HepG2 (cell line): ENCODE results near the gene DOK5. TPM values are rescaled to one million over a fixed set of nuclear protein-coding genes. Genes with fewer than 3 reads are reported as not detected.

ENCODE experiments used
- ATAC-seq: fragments of 200-7000 bp; cut with Tn5 transposase; 3 replicates; pipeline ENCODE4 v1.9.1; 2020; ENCODE audit warnings: mild to moderate bottlenecking, moderate library complexity
- BruUV-seq: library from RNA; stranded (reverse); fragments of 400-500 nt; replicated peaks from 2 replicates; lab custom pipeline; 2021; lab: Mats Ljungman, UMichigan
- CTCF ChIA-PET: fragments of 300-600 bp; formaldehyde crosslinking; extraction: SDS; loops from one replicate; lab custom pipeline; 2021; ENCODE audit warnings: low total read pairs, inconsistent platforms, low intra/inter-chr PET ratio; lab: Yijun Ruan, JAX
- POLR2A ChIA-PET: fragments of 350-600 bp; sonication (Branson Sonifier 250); formaldehyde crosslinking; loops from one replicate; lab custom pipeline; 2020; ENCODE audit warnings: antibody characterized with exemption, inconsistent platforms; lab: Yijun Ruan, JAX
- DNase-seq: peaks from one replicate; pipeline ENCODE4 v3.0.0-alpha.2; 2015; ENCODE audit warnings: low spot score
- FAIRE-seq: peaks from 3 replicates; lab custom pipeline; 2011; peaks lifted over from hg19 to GRCh38; lab: Jason Lieb, UNC
- H2AFZ ChIP-seq: one replicate; pipeline ENCODE4 v1.6.1; 2011; ENCODE audit warnings: low read length, inconsistent platforms
- H3K27ac ChIP-seq: fragments of 300-600 bp; 3 replicates; pipeline ENCODE4 v1.8.0; 2011; ENCODE audit warnings: mixed run types, mild to moderate bottlenecking, mixed read lengths, low read length, inconsistent platforms; ENCODE audit not compliant: insufficient read depth; ENCODE audit errors: extremely low read length
- H3K27me3 ChIP-seq, 2 experiments: fragments of 200-600 bp in 1 of 2; 2 replicates in 1 of 2; 3 replicates in 1 of 2; pipeline versions ENCODE4 v1.6.0 to v1.8.0; 2011; ENCODE audit warnings: low read length in 2 of 2, mild to moderate bottlenecking in 2 of 2, moderate library complexity in 2 of 2, inconsistent platforms in 1 of 2; ENCODE audit not compliant: insufficient read depth in 2 of 2, control insufficient read depth in 1 of 2
- H3K36me3 ChIP-seq, 2 experiments: fragments of 200-600 bp in 1 of 2; replicated peaks in 1 of 2; 2 replicates in 1 of 2; 3 replicates in 1 of 2; pipeline versions ENCODE4 v1.5.1 to v1.8.0; 2011; ENCODE audit warnings: low read length in 2 of 2, inconsistent platforms in 1 of 2; ENCODE audit not compliant: insufficient read depth in 2 of 2, control insufficient read depth in 1 of 2
- H3K4me1 ChIP-seq: 2 replicates; pipeline ENCODE4 v1.5.1; 2012; ENCODE audit warnings: low read length, inconsistent platforms; ENCODE audit not compliant: insufficient read depth
- H3K4me2 ChIP-seq: 2 replicates; pipeline ENCODE4 v1.6.0; 2011; ENCODE audit warnings: low read depth, low read length, inconsistent platforms
- H3K4me3 ChIP-seq, 3 experiments: fragments of 200-600 bp in 1 of 3; sonication (generic), shearing (Covaris generic) in 1 of 3; replicated peaks in 1 of 3; 2 replicates each; pipeline ENCODE4 v1.5.1; 2011 to 2016; ENCODE audit warnings: low read length in 3 of 3, inconsistent platforms in 2 of 3, low read depth in 2 of 3, mild to moderate bottlenecking in 2 of 3, control low read depth in 1 of 3, mixed read lengths in 1 of 3; ENCODE audit not compliant: insufficient read depth in 1 of 3
- H3K79me2 ChIP-seq: one replicate; pipeline ENCODE4 v1.6.1; 2011; ENCODE audit warnings: low read length, inconsistent platforms; ENCODE audit not compliant: insufficient read depth
- H3K9ac ChIP-seq: 2 replicates; pipeline ENCODE4 v1.6.0; 2011; ENCODE audit warnings: mild to moderate bottlenecking, low read depth, low read length, inconsistent platforms; ENCODE audit not compliant: insufficient read depth
- H3K9me3 ChIP-seq: 2 replicates; pipeline ENCODE4 v1.5.1; 2012; ENCODE audit warnings: mild to moderate bottlenecking, low read length
- H4K20me1 ChIP-seq: 2 replicates; pipeline ENCODE4 v1.6.0; 2011; ENCODE audit warnings: inconsistent platforms, mild to moderate bottlenecking, low read length, moderate library complexity; ENCODE audit not compliant: insufficient read depth
- AGO2 ChIP-seq: fragments of 200-400 bp; formaldehyde crosslinking; optimal IDR thresholded peaks from 2 replicates; pipeline ENCODE3; 2017; ENCODE audit warnings: mild to moderate bottlenecking, low read depth, low read length, moderate library complexity
- AHR ChIP-seq: IDR thresholded peaks from 2 replicates; pipeline ENCODE4 v1.6.1; 2018; ENCODE audit warnings: missing genetic modification reagents, missing compliant biosample characterization
- GATAD2A ChIP-seq: IDR thresholded peaks from 2 replicates; pipeline ENCODE4 v1.6.1; 2016
- HDAC1 ChIP-seq: sonication (generic); formaldehyde crosslinking; IDR thresholded peaks from 2 replicates; pipeline ENCODE4 v1.5.1; 2020; ENCODE audit warnings: mild to moderate bottlenecking, missing genetic modification reagents
- HIC2 ChIP-seq: sonication (generic); formaldehyde crosslinking; IDR thresholded peaks from 2 replicates; pipeline ENCODE4 v1.9.0; 2022; ENCODE audit warnings: low read depth, missing genetic modification reagents
- NFKB2 ChIP-seq: sonication (generic); formaldehyde crosslinking; IDR thresholded peaks from 2 replicates; pipeline ENCODE4 v1.4.0; 2020; ENCODE audit warnings: missing genetic modification reagents, borderline replicate concordance
- STAT6 ChIP-seq: sonication (generic); formaldehyde crosslinking; IDR thresholded peaks from 2 replicates; pipeline ENCODE4 v1.4.0; 2020; ENCODE audit warnings: missing genetic modification reagents, mild to moderate bottlenecking, borderline replicate concordance
- ZIK1 ChIP-seq: sonication (generic); formaldehyde crosslinking; IDR thresholded peaks from 2 replicates; pipeline ENCODE4 v1.5.0; 2020; ENCODE audit warnings: mild to moderate bottlenecking, low read depth, missing genetic modification reagents, borderline replicate concordance
- ZNF180 ChIP-seq: sonication (generic); formaldehyde crosslinking; IDR thresholded peaks from 2 replicates; pipeline ENCODE4 v1.4.0; 2020; ENCODE audit warnings: low read depth, missing genetic modification reagents, borderline replicate concordance
- ZNF20 ChIP-seq: sonication (generic); formaldehyde crosslinking; IDR thresholded peaks from 2 replicates; pipeline ENCODE4 v1.4.0; 2020; ENCODE audit warnings: mild to moderate bottlenecking, moderate library complexity, missing genetic modification reagents
- ZNF773 ChIP-seq: sonication (generic); formaldehyde crosslinking; IDR thresholded peaks from 2 replicates; pipeline ENCODE4 v1.4.0; 2020; ENCODE audit warnings: missing genetic modification reagents, borderline replicate concordance
- ZNF780A ChIP-seq: sonication (generic); formaldehyde crosslinking; IDR thresholded peaks from 2 replicates; pipeline ENCODE4 v1.8.0; 2022; ENCODE audit warnings: mild to moderate bottlenecking, missing genetic modification reagents, moderate library complexity
- WGBS: methylation state at CpG from one replicate; pipeline ENCODE4 v1.1.6; 2017; ENCODE audit warnings: low lambda C conversion rate; 5-methylcytosine and 5-hydroxymethylcytosine counted together
- in situ Hi-C: cut with HindIII; loops from 2 replicates; pipeline ENCODE4 v1.10.0; 2017; ENCODE audit warnings: low pct_unique_long_range_greater_than_20kb; ENCODE audit not compliant: extremely low pct_ligation_motif_present
- intact Hi-C: fragments of 100-400 bp; cut with micrococcal nuclease; formaldehyde crosslinking; loops from one replicate; pipeline ENCODE4 v1.10.0; 2022; ENCODE audit not compliant: unreplicated experiment
- polyA plus RNA-seq, 8 experiments: library from polyadenylated mRNA; depleted of rRNA in 3 of 8; stranded (reverse) in 7 of 8; unstranded in 1 of 8; fragments of >200 nt; fragmentation: Illumina TruSeq in 4 of 8; extraction: Trizol in 4 of 8; gene quantifications; 2 replicates each; pipeline versions ENCODE4 v1.2.1 to v1.2.3, GENCODE V29; 2011 to 2016; ENCODE audit warnings: low read depth in 4 of 8, missing spikeins in 1 of 8, mixed read lengths in 1 of 8; ENCODE audit not compliant: insufficient read depth in 1 of 8
- total RNA-seq, 5 experiments: library from RNA; depleted of rRNA; stranded (reverse); fragments of >200 nt; fragmentation: Illumina TruSeq; extraction: Trizol; gene quantifications; 2 replicates each; pipeline ENCODE4 v1.2.3, GENCODE V29; 2016; ENCODE audit warnings: low read depth in 1 of 5

DOK5 gene
- total and polyA plus RNA-seq, 2 of the 13 experiments (the other 11 are each of a cell fraction or from before 2014, with no cell fraction given): not detected

- TF ChIP-seq AGO2 (no peak), ZNF773 (CRISPR knock-in tag) (no peak), ZNF780A (no peak)
These were observed 527 bp upstream of the DOK5 start (continued) for GRCh38 chr20:54474866-54475265.

DNA sequence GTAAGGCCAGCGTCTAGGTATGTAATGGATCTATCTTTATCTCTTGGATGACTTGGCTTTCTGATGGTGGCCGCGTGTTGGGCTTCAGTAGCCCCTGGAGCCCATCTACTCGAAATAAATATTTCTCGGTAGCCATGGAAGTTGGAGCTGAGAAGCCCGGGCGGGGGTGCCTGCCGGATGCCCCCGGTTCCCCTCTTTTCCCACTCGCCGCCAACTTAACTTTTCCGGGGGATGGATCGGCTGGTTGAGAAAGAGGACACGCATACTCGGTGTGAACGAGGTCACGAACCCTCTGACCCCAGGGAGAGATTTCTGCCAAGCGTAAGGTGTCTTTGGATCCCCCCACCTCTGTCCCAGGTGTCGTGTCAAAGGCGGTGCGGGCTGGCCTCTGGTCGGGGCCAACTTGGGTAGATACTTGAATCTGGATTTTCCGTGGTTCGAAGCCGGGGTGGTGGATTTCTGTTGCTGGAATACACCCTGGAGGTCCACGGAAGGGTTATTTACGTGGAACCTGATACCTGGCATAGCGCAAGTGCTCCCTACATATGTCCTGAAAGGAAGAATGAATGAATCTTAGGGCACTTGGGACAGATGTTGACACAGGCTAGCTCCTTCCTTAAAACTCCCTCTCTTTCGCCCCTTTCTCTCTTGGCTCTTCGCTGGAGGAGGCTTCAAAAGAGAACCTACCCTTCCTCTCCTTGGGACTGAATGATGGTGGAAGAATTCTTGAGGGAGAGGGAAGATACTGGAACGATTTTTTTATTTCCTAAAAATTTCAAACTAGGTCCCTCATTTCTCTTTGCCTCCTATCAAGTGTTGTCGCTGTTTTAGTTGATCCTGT lies 996 bp downstream of the DOK5 start:
- Histone ChIP-seq H3K36me3 (no peaks in the 10 kb centered on the region), H2AFZ (no peak overlapping the region), H3K27me3 (peaks cover 2 to 27% of the 10 kb centered on the region in 2 experiments; a peak in 4 of 5 replicates), H3K27ac (no peak overlapping the region), H4K20me1 (no peaks in the 10 kb centered on the region), H3K4me2 (no peak overlapping the region), H3K9ac (no peak overlapping the region), H3K79me2 (no peaks in the 10 kb centered on the region), H3K4me1 (no peaks in the 10 kb centered on the region), H3K9me3 (no peaks in the 10 kb centered on the region), H3K4me3 (no peak overlapping the region)
- in situ Hi-C loops (no loop called here), intact Hi-C loops (no loop called here)
- no peak for ATAC-seq
- BruUV-seq: no TSS peak
- no peak for DNase-seq
- ChIA-PET CTCF (no interaction called here), POLR2A (no interaction called here)
- WGBS: 18% methylated on average over 32 of the region's 32 CpGs
- FAIRE-seq: no peak
- TF ChIP-seq NFKB2 (CRISPR knock-in tag): no peak
- no peak for TF ChIP-seq AHR (CRISPR knock-in tag)
- no peak for TF ChIP-seq ZIK1 (CRISPR knock-in tag)
- TF ChIP-seq ZNF180: no peak
- no peak for TF ChIP-seq GATAD2A
- TF ChIP-seq HDAC1 (CRISPR knock-in tag): no peak
- TF ChIP-seq HIC2 (CRISPR knock-in tag): no peak
- TF ChIP-seq ZNF20: no peak
- TF ChIP-seq STAT6 (CRISPR knock-in tag): no peak
